NCI-H2029 (cell line): Measurements from ENCODE around the gene ZC3H18.

Experiments
- DNase-seq: peaks from one replicate; lab custom pipeline; 2025; lab: John Stamatoyannopoulos, UW

ZC3H18 gene

DNA sequence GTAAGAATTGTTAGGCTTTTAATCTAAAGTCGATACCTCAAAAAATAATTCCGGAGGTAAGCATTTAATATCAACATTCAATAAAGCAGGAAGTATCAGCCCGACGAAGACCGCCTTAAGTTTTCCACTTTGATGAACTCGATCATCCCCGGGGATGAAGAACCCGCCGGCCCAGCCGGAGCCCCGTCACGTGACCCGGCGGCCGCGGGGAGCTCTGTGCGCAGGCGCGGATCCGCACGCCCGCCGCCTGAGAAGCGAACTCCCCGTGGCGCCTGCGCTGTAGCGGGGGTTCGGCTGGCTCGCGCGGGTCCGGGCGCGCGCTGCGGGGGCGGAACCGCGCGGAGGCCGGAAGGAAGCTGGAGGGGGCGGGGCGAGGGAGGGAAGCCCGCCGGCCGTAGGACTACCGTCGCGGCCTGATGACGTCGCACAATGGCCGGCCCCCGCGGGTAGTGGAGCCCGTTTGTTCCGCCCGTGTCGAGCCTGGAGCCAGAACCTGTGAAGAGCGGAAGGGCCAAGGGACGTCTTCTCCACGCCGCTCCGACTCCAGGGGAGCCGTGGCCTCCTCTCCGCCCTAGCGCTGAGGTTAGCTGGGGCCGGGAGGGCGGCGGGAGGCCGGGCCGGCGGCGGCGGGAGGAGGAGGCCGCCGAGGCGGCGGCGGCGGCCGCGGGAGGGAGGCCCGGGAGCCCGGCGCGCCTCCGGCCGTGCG, at the start of gene ZC3H18:
ZC3H18 (plus strand) TSS at position 419 of the 706 bp plus-strand sequence. CDS start 6,721 bp downstream, outside the sequence.
- peak; percentile 77 for DNase-seq

DNA sequence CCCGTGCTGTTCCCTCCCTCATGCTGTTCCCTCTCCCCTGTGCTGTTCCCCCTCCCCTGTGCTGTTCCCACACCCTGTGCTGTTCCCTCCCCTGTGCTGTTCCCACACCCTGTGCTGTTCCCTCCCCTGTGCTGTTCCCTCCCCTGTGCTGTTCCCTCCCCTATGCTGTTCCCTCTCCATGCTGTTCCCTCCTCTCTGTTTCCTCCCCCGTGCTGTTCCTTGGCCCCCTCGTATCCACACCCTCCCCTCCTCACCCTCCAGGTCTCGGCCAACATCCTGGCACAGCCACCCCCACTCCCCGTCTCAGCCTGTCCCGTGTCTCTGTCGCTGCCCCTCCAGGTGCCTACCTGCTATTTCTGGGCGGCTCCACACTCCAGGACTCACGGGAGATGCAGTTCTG, 48.5 kb upstream of the ZC3H18 start:
- no peak for DNase-seq

DNA sequence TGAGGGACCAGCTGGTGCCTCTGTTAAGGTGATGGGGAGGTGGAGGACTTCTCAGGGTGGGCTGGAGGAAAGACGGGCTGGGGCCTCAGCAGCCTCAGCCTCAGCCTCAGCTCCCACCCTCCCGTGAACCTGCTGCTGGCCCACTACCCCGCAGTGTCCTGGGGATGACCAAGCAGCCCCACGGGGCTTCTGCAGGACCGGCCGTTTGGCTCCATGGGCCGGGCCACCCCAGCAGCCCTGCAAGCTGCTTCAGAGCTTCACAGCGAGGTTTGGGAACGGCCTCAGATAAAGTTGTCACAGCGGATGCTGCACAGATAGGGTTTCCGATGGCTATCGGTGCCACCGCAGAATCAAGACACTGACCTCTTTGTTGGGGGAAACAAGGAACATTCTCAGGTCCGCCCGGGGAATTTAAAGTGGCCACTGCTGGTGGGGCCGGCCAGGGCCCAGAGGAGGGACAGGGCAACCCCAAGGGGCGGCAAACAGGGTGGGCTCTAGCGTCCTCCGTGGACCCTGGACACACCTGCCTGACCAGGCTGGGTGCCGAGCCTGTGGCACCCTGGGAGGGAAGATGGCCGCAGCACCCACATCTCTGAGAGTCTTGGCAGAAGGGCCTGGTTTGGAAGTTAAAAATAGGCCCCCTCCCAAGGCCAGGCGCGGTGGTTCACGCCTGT, 47.8 kb upstream of the ZC3H18 start:
- DNase-seq, result no peak

GRCh38 chr16:88523309-88524161, 46.7 kb upstream of the ZC3H18 start:
- no peak for DNase-seq

GRCh38 chr16:88524274-88524972, 45.8 kb upstream of the ZC3H18 start:
- DNase-seq, result no peak

- DNase-seq, result no peak
Measured at GRCh38 chr16:88524973-88525662, 45.1 kb upstream of the ZC3H18 start.

- DNase-seq, result no peak
Measured at GRCh38 chr16:88525663-88525990, 44.6 kb upstream of the ZC3H18 start.

DNA sequence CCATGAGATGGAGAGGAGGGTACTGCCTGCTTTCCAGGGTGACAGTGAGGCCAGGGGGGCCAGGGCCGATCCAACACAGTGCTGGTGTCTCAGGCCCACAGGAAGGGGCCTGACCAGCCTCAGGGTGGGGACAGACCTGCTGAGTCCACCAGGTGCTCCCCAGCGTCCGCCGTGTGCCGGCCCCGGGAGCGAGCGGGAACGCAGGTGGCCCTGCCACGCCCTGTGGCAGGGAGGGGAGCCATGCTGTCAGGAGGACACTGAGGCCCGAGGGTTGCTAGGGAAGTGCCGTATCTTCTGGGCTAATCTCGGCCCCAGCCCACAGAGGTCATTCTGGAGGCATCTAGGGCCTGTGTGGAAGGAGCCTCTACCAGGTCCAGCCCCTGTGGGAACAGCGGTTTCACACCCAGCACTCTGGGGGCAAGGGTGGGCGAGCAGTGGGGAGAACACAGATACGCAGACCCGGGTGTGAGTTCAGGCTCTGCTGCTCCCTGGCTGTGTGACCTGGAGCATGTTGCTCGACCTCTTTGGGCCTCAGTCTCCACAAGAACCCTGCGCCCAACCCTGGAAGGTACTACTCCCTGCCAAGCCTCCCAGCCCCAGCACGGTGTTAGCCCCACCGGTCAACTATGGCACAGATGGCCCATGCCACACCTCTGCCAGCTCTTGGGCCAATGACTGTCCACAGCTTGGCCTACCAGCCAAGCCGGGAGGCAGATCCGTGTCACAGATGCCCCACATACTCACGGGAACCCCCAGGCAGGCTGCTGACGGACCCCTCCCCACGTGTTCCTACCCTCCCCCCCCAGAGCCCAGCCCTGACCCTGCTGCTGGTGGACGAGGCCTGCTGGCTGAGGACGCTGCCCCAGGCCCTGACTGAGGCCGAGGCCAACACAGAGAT, 43.9 kb upstream of the ZC3H18 start:
- no peak for DNase-seq

DNA sequence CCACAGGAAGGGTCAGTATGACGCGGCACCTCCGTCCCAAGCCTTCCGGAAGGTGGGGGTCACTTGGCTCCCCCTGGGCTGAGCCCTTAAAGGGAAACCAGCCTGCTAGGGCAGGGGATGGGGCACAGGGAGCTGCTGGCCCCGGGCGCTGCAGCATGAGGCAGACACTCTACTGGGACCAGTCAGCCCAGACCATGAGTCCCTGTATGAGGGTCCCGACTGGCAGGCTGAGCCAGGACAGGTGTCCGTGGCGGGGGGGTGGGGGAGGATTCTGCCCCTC, 43.4 kb upstream of the ZC3H18 start:
- no peak for DNase-seq

DNA sequence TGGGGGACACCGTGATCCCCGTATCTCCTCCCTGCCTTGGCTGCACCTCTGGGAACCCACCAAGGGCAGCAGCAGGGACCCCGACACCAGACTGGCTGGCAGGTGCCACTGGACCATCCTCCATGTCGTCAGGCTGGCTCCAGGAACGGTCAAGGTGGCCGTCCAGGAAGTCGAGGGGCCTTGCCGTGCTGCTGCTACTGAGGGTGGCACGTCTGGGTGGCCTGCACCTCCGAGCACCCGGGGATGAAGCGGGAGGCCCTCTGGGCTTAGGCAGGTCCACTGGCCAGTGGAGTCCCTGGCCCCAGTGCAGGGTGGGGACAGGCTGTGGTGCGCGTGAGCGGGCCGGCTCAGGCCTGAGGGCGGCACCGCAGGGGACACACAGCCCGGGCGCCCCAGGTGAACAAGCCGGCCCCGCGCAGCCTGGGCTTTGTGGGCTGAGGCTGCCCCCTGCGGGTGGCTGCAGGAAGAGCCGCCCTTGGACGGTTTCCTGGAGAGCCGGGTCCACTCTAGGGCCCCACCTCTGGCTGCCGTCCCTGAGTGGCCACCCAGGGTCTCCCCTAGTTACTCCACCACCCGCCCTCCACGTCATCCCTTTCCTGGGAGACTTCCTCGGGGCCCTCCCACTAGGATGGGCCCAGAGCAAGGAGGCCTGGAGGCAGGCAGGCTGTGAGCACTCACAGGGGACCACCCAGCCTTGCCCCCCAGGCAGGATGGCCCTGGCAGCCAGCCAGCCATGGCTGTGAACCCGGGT, 42.8 kb upstream of the ZC3H18 start:
- no peak for DNase-seq

DNA sequence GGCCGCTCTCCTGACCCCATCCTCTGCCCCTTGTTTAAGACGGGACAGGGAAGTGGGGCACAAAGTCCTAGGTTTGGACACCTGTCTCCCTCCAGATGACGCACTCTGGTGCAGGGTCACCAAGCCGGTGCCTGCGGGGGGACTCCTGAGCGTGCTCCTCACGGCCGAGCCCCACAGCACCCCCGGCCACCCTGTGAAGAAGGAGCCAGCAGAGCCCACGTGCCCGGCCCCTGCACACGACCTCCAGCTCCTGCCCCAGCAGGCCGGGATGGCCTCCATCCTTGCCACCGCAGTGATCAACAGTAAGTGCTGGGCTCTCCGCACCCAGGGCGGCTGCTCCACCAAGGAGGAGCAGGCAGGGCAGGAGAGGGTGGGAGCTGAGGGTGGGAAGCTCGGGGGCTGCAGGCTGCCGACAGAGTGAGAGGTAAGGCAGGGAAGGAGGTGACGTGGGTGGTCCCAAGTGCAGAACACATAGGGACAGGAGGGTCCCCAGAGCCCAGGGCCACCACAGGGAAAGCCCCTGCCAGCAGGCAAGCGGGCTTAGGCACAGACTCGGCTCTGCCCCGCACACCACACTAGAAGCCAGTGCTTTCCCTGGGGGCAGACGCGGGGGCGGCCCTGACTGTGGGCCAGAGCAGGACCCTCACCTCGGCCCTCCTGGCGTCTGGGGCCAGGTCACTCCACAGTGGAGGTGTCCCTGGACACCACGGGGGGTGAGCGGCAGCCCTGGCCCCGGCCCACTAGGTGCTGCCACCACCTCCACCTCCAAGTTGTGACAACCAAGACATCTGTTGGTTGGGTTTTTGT, 42.1 kb upstream of the ZC3H18 start:
- DNase-seq, result no peak

- DNase-seq, result no peak
Measured at GRCh38 chr16:88528902-88529318, 41.3 kb upstream of the ZC3H18 start.

- no peak for DNase-seq
Measured at GRCh38 chr16:88529596-88529995, 40.6 kb upstream of the ZC3H18 start.

DNA sequence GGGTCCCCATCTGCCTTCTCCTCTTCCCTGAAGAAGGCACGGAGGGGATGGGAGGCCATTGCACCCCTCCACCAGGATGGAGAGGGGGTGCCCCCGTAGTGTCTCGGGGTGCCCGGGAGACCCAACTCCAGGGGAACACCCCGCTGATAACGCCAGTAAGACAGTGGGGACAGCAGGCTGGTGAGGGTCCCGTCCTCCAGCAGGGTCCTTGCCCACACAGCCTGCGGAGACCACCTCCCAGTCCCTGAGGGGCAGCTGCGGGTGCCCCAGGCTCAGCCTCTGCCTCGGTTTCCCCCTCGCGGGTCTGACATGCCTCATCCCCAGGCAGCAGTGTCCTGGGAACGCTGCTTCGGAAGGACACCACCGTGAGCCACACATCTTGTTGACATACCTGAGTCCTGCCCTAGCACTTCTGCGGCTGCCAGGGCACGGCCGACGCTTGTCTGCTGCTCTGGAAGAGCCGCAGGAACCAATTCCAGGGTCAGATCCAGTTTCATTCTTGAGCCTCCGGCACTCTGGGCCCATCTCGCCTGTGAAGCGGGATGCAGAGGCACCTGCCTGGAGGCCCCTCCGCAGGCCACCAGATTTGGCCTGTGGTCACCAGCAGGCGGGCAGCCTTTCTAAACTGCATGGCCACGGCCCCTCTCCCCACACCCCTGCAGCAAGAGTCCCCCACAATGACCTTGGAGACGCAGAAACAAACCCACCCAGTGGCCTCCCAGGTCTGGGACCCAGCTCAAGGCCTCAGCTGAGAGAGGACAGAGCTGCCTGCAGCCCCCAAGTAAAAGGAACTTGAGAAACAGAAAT, 39.9 kb upstream of the ZC3H18 start:
- DNase-seq, result no peak

GRCh38 chr16:88530858-88531203, 39.4 kb upstream of the ZC3H18 start:
- no peak for DNase-seq

DNA sequence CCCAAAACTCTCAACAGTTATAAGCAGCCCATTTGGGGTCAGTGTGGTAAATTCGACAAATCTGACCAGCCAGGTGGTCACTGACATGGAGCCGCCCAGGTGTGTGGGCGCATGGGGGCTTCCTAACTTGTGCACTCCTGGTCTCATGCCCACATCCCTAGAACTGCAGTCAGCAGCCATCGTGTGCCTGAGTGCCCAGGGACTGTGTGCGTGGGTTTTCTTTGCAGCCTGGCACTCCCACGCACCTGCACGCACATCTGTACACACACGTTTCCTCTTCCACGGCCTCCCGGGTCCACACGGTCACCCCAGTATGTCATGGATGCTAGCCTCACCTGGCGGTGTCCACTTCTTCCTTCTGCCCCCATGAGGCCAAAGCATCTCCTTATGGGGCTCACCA, 38.9 kb upstream of the ZC3H18 start:
- no peak for DNase-seq

- no peak for DNase-seq
Measured at GRCh38 chr16:88531931-88532433, 38.2 kb upstream of the ZC3H18 start.
